Stimulated activated naive CD8-positive, alpha-beta T cell treated with anti-CD3 and anti-CD28 coated beads, Interleukin-15, Interleukin-2, amounts not matched to agents 100 ng/mL and 50 ng/mL, for 24 hours (primary cell): ENCODE measurements around the gene SARM1.

Experiments
- H3K27ac Mint-ChIP-seq: one replicate; pipeline ENCODE4 v1.8.0; 2021; ENCODE audit warnings: mild to moderate bottlenecking, mixed read lengths
- H3K27me3 Mint-ChIP-seq: one replicate; pipeline ENCODE4 v1.8.0; 2021; ENCODE audit warnings: mixed read lengths
- H3K36me3 Mint-ChIP-seq: one replicate; pipeline ENCODE4 v1.8.0; 2021; ENCODE audit warnings: low read depth, mixed read lengths
- H3K4me1 Mint-ChIP-seq: one replicate; pipeline ENCODE4 v1.8.0; 2021; ENCODE audit warnings: low read depth, mixed read lengths
- H3K4me3 Mint-ChIP-seq: one replicate; pipeline ENCODE4 v1.8.0; 2021; ENCODE audit warnings: mild to moderate bottlenecking, mixed read lengths
- H3K9me3 Mint-ChIP-seq: one replicate; pipeline ENCODE4 v1.8.0; 2021; ENCODE audit warnings: mixed read lengths

Gene SARM1

GRCh38 chr17:28391401-28391800 is 19.9 kb downstream of the SARM1 start:
- peaks cover 68% of the 10 kb centered on the region for H3K36me3 Mint-ChIP-seq

DNA sequence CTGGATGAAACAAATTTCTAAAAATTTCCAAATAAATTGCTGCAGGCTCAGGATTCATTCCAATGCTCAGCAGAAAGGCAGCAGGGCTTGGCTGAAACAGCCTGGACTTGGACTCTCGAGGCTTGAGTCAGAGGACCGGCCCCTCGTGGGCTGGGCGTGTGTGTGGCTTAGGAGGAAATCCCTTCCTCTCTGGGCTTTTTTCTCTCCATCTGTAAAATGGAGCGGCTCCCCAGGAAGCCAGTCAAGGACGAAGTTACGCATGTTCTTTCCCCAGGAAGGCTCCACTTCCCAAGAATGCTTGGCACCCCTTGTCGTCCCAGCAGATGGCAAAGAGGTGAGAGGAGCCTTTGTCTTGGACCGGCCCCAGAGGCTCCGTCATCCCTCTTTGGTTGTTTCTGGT is 21.0 kb downstream of the SARM1 start:
- Mint-ChIP-seq H3K36me3 (peaks cover 67% of the 10 kb centered on the region), H3K9me3 (no peaks in the 10 kb centered on the region), H3K4me3 (no peak overlapping the region), H3K27me3 (no peaks in the 10 kb centered on the region), H3K27ac (no peak overlapping the region), H3K4me1 (no peaks in the 10 kb centered on the region)

More at GRCh38 chr17:28391401-28391800, 19.9 kb downstream of the SARM1 start:
- no peak overlapping the region for H3K4me3 Mint-ChIP-seq
- H3K9me3 Mint-ChIP-seq, result no peaks in the 10 kb centered on the region
- H3K4me1 Mint-ChIP-seq, result no peaks in the 10 kb centered on the region
- H3K27me3 Mint-ChIP-seq, result no peaks in the 10 kb centered on the region
- no peak overlapping the region for H3K27ac Mint-ChIP-seq

DNA sequence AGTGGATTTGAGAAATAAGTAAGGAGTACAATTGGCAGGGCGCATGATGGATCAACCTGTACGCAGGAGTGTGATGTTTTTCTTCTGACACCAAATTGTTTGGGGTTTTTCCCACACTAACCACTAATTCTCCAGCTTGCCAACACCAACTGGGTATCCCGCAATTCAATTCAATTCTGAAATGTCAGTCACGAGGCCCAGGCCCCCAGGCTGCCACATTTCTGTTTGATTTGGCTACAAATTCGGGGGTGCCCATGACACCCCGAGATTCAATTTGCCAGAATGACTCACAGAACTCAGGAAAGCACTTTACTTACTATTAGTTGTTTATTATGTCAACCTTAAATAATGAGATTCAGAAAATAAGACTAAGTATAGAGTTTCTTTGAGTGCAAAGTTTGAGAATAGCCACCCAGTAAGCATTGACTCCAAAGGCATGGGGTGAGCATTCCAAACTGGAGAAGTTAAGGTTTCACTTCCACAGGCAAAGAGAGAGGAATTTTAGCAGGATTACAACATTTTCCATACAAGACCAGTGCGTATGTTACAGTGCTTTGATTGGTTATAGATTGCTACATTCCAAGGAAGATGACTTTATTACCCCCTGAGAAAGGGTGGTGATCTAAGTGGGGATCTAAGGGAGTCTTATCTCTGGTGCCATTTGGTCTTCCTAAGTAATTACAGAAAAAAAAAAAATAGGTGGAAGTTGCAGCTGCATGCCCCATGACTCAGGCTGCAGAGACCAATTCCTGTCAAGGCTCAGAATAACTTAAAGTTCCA is 23.0 kb downstream of the SARM1 start:
- H3K27me3 Mint-ChIP-seq, result no peaks in the 10 kb centered on the region
- H3K4me3 Mint-ChIP-seq, result no peak overlapping the region
- no peaks in the 10 kb centered on the region for H3K9me3 Mint-ChIP-seq
- no peak overlapping the region for H3K27ac Mint-ChIP-seq
- no peaks in the 10 kb centered on the region for H3K4me1 Mint-ChIP-seq
- peaks cover 59% of the 10 kb centered on the region for H3K36me3 Mint-ChIP-seq

GRCh38 chr17:28395426-28395825 is 23.9 kb downstream of the SARM1 start:
- H3K27me3 Mint-ChIP-seq, result no peaks in the 10 kb centered on the region
- H3K9me3 Mint-ChIP-seq, result no peaks in the 10 kb centered on the region
- H3K4me3 Mint-ChIP-seq, result no peak overlapping the region
- H3K27ac Mint-ChIP-seq, result no peak overlapping the region
- H3K36me3 Mint-ChIP-seq, result peaks cover 50% of the 10 kb centered on the region
- no peaks in the 10 kb centered on the region for H3K4me1 Mint-ChIP-seq

- Mint-ChIP-seq H3K27me3 (no peaks in the 10 kb centered on the region), H3K36me3 (peaks cover 47% of the 10 kb centered on the region), H3K4me3 (no peak overlapping the region), H3K4me1 (no peaks in the 10 kb centered on the region), H3K9me3 (no peaks in the 10 kb centered on the region), H3K27ac (no peak overlapping the region)
These were observed 24.5 kb downstream of the SARM1 start for GRCh38 chr17:28395968-28396367.

GRCh38 chr17:28396635-28397239 is 25.2 kb downstream of the SARM1 start:
- peaks cover under 1% of the 10 kb centered on the region for H3K4me1 Mint-ChIP-seq
- no peak overlapping the region for H3K4me3 Mint-ChIP-seq
- peaks cover 40% of the 10 kb centered on the region for H3K36me3 Mint-ChIP-seq
- no peak overlapping the region for H3K27ac Mint-ChIP-seq
- H3K9me3 Mint-ChIP-seq, result no peaks in the 10 kb centered on the region
- H3K27me3 Mint-ChIP-seq, result no peaks in the 10 kb centered on the region

DNA sequence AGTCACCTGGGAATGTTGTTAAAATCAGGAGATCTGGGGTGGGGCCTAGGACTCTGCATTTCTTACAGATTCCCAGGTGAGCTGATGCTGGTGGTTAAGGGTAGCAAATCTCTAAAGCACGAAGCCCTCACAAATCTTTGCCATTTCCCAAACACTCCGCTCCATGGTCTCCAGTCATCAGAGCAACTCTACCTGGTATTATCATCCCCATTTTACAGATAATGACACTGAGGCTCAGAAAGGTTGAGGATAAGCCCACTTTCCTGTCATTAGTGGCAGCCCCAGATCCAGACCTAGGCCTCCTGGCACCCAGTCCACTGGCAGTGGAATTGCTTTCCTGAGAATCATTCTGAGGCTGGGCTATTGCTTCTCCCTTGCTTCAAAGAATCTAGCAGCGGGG is 25.8 kb downstream of the SARM1 start:
- Mint-ChIP-seq H3K27ac (no peak overlapping the region), H3K4me1 (peaks cover 5% of the 10 kb centered on the region), H3K36me3 (peaks cover 40% of the 10 kb centered on the region), H3K4me3 (no peak overlapping the region), H3K27me3 (no peaks in the 10 kb centered on the region), H3K9me3 (no peaks in the 10 kb centered on the region)

DNA sequence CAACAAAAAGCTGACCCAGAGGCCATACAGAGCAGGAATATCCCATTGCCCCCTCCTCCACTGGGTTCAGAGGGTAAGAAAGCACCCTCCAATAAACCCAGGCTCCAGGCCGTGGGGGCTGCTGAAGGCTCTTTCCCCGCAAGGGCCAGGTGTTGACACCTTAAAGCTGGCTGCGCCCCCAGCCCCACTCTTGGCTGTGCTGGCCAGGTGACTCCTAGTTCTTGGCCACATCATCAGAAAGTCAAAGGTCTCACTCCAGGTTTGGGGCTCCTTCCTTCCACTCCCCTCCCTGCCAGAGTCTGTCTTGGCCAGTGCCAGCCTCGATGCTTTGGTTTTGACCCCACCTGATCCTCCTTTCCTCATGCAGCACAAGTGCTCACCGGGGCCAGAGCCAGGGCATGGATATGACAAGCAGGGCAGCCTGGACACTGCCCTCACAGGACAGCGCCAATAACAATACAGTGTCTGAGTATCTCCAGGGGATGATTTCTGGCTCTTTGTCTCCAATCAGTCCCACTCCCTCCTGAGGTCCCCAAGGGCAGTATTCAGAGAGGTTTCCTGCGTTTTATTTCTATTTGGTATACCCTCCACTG is 26.3 kb downstream of the SARM1 start:
- peaks cover 35% of the 10 kb centered on the region for H3K36me3 Mint-ChIP-seq
- H3K9me3 Mint-ChIP-seq, result no peaks in the 10 kb centered on the region
- no peaks in the 10 kb centered on the region for H3K27me3 Mint-ChIP-seq
- H3K27ac Mint-ChIP-seq, result no peak overlapping the region
- peaks cover 5% of the 10 kb centered on the region for H3K4me1 Mint-ChIP-seq
- H3K4me3 Mint-ChIP-seq, result no peak overlapping the region

- peaks cover 30% of the 10 kb centered on the region for H3K36me3 Mint-ChIP-seq
- peaks cover 5% of the 10 kb centered on the region for H3K4me1 Mint-ChIP-seq
- peak overlapping the region; percentile 17 for H3K27ac Mint-ChIP-seq
- H3K27me3 Mint-ChIP-seq, result no peaks in the 10 kb centered on the region
- no peak overlapping the region for H3K4me3 Mint-ChIP-seq
- no peaks in the 10 kb centered on the region for H3K9me3 Mint-ChIP-seq
These were observed 26.9 kb downstream of the SARM1 start for GRCh38 chr17:28398280-28398981.

DNA sequence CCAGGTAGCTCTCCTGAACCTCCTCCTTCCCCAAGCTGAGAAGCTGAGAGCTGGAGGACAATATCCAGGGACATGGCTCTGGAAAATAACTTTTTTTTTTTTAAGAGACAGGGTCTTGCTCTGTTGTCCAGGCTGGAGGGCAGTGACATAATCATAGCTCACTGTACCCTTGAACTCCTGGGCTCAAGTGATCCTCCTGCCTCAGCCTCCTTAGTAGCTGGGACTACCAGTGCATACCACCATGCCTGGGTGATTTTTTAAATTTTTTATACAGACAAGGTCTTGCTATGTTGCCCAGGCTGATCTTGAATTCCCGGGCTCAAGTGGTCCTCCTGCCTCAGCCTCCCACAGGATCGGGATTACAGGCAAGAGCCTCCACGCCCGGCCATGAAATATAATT is 28.3 kb downstream of the SARM1 start:
- Mint-ChIP-seq H3K4me1 (peaks cover 5% of the 10 kb centered on the region), H3K36me3 (peaks cover 16% of the 10 kb centered on the region), H3K27ac (peak overlapping the region; percentile 36), H3K27me3 (no peaks in the 10 kb centered on the region), H3K9me3 (no peaks in the 10 kb centered on the region), H3K4me3 (no peak overlapping the region)

- Mint-ChIP-seq H3K4me3 (no peak overlapping the region), H3K27ac (no peak overlapping the region), H3K36me3 (peaks cover 7% of the 10 kb centered on the region), H3K4me1 (peaks cover 14% of the 10 kb centered on the region), H3K27me3 (no peaks in the 10 kb centered on the region), H3K9me3 (no peaks in the 10 kb centered on the region)
These were observed 30.7 kb downstream of the SARM1 start for GRCh38 chr17:28402224-28402630.

GRCh38 chr17:28402844-28403243 is 31.4 kb downstream of the SARM1 start:
- H3K4me1 Mint-ChIP-seq, result peaks cover 14% of the 10 kb centered on the region
- H3K27me3 Mint-ChIP-seq, result no peaks in the 10 kb centered on the region
- H3K27ac Mint-ChIP-seq, result no peak overlapping the region
- no peak overlapping the region for H3K4me3 Mint-ChIP-seq
- no peaks in the 10 kb centered on the region for H3K9me3 Mint-ChIP-seq
- peaks cover 7% of the 10 kb centered on the region for H3K36me3 Mint-ChIP-seq

GRCh38 chr17:28404007-28404406 is 32.5 kb downstream of the SARM1 start:
- Mint-ChIP-seq H3K27ac (peak overlapping the region; percentile 4), H3K9me3 (no peaks in the 10 kb centered on the region), H3K4me1 (peaks cover 14% of the 10 kb centered on the region), H3K4me3 (no peak overlapping the region), H3K36me3 (no peaks in the 10 kb centered on the region), H3K27me3 (peaks cover 7% of the 10 kb centered on the region)

DNA sequence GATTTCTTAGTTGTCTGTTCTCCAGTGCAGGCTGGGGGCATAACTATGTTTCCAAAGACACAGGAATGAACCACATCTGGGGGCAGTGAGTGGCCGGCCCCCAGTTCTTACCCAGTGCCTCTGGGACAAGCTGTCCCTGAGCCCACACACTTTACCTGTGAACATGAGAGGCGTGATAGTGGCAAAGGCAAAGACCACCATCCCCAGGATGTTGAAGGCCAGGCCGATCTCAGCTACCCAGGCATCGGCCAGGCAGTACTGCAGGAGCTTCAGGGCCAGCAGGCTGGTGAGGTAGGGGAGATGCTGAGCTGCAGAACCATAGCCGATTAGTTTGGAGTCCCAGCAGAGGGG is 32.9 kb downstream of the SARM1 start:
- Mint-ChIP-seq H3K4me3 (peak overlapping the region; percentile 17), H3K36me3 (no peaks in the 10 kb centered on the region), H3K27me3 (peaks cover 7% of the 10 kb centered on the region), H3K4me1 (peaks cover 14% of the 10 kb centered on the region), H3K9me3 (no peaks in the 10 kb centered on the region), H3K27ac (no peak overlapping the region)
